LoVo (cell line): Measurements from ENCODE around the gene PRDM7.
"Not testable (repeated sequence)": the region's sequence is repeated elsewhere in the genome, so short reads cannot be mapped to it uniquely, and the experiment has no call there.

ENCODE experiments used
- DNase-seq: peaks from one replicate; pipeline ENCODE4 v3.0.0-alpha.2; 2016; ENCODE audit warnings: low spot score

The PRDM7 gene

GRCh38 chr16:90012991-90013745, 64.0 kb downstream of the PRDM7 start:
- DNase-seq, result no peak

DNA sequence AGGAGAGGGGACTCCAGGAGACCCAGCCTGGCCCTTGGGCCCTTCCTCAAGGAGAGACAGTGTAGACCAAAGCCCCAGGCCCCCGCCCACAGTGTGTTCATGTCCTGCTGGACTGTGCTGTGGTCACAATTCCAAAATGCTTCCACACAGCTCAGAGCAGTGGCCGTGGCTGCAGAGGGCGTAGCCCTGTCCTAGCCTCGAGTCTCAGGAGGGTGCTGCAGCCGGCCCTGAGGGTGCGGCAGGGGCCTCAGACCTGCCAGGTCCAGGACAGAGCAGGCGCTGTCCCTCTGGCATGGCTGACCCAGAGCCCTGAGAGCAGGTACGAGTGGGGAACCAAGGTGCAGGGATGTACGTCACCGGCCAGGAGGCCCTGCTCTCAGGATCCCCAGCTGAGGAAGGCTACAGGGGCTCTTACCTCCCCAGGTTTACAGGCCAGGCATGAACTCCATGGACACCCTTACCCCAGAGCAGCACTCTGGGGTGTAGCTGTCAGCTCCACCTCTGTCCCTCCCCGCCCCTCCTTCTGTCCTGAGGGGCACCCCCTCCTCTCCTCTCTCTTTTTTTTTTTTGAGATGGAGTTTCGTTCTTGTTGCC, 65.1 kb downstream of the PRDM7 start:
- DNase-seq, result no peak

- DNase-seq, result no peak
Measured at GRCh38 chr16:90011508-90011819, 65.7 kb downstream of the PRDM7 start.

GRCh38 chr16:90010676-90011507, 66.2 kb downstream of the PRDM7 start:
- no peak for DNase-seq

- no peak for DNase-seq
Measured at GRCh38 chr16:90009172-90009899, 67.8 kb downstream of the PRDM7 start.

DNA sequence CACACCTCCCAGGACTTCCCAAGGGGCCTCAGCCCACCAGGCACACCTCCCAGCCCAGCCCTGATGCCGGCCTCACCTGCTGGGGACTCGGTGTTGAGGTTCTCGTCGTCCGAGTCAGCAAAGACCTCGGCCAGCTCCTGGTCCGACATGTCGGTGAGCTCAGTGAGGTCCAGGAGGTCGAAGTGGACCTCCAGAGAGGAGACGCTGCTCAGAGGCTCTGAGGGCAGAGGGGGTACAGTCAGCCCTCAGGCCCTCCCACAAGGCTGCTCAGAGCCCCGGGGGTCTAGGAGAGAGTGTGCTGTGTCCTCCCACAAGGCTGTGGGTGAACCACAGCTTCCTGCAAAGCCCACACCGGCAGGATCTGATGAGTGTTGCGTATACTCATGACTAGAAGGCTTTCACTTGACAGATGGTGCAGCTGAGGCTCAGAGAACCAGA, 68.4 kb downstream of the PRDM7 start:
- no peak for DNase-seq

GRCh38 chr16:90007635-90008234, 69.4 kb downstream of the PRDM7 start:
- not testable (repeated sequence) for DNase-seq

- no peak for DNase-seq
Measured at GRCh38 chr16:90007015-90007414, 70.1 kb downstream of the PRDM7 start.
